Dendritic cell treated with granulocyte-macrophage colony-stimulating factor and Interleukin-4, amounts not matched to agents 40 ng/mL and 50 ng/mL, for 4 days (primary cell): ENCODE results near the gene S100G.

ENCODE experiments used
- H3K27ac Mint-ChIP-seq: one replicate; pipeline ENCODE4 v1.8.0; 2022; ENCODE audit warnings: mild to moderate bottlenecking, mixed read lengths
- H3K27me3 Mint-ChIP-seq: one replicate; pipeline ENCODE4 v1.8.0; 2022; ENCODE audit warnings: mild to moderate bottlenecking, mixed read lengths
- H3K36me3 Mint-ChIP-seq: one replicate; pipeline ENCODE4 v1.8.0; 2022; ENCODE audit warnings: low read depth, mixed read lengths
- H3K4me1 Mint-ChIP-seq: one replicate; pipeline ENCODE4 v1.8.0; 2022; ENCODE audit warnings: low read depth, mixed read lengths
- H3K4me3 Mint-ChIP-seq: one replicate; pipeline ENCODE4 v1.8.0; 2022; ENCODE audit warnings: mild to moderate bottlenecking, moderate library complexity, mixed read lengths
- H3K9me3 Mint-ChIP-seq: one replicate; pipeline ENCODE4 v1.8.0; 2022; ENCODE audit warnings: mixed read lengths
- intact Hi-C: fragments of 100-400 bp; cut with micrococcal nuclease; formaldehyde crosslinking; loops from one replicate; pipeline ENCODE4 v1.15.0; 2022

Gene S100G

GRCh38 chrX:16662402-16662801, 12.4 kb downstream of the S100G start:
- Mint-ChIP-seq H3K9me3 (no peaks in the 10 kb centered on the region), H3K27ac (no peak overlapping the region), H3K4me1 (no peaks in the 10 kb centered on the region), H3K36me3 (peaks cover 48% of the 10 kb centered on the region), H3K27me3 (no peaks in the 10 kb centered on the region), H3K4me3 (no peak overlapping the region)
- intact Hi-C loops, result no loop called here

- no peaks in the 10 kb centered on the region for H3K27me3 Mint-ChIP-seq
- peaks cover 60% of the 10 kb centered on the region for H3K36me3 Mint-ChIP-seq
- no peak overlapping the region for H3K4me3 Mint-ChIP-seq
- H3K4me1 Mint-ChIP-seq, result no peaks in the 10 kb centered on the region
- no peaks in the 10 kb centered on the region for H3K9me3 Mint-ChIP-seq
- intact Hi-C loops, result no loop called here
- no peak overlapping the region for H3K27ac Mint-ChIP-seq
Measured at GRCh38 chrX:16664074-16664473, 14.1 kb downstream of the S100G start.

GRCh38 chrX:16664626-16665025, 14.7 kb downstream of the S100G start:
- intact Hi-C loops, result no loop called here
- peaks cover 61% of the 10 kb centered on the region for H3K36me3 Mint-ChIP-seq

GRCh38 chrX:16665089-16665488, 15.1 kb downstream of the S100G start:
- H3K36me3 Mint-ChIP-seq, result peaks cover 65% of the 10 kb centered on the region
- no peak overlapping the region for H3K27ac Mint-ChIP-seq
- H3K27me3 Mint-ChIP-seq, result no peaks in the 10 kb centered on the region
- H3K4me1 Mint-ChIP-seq, result no peaks in the 10 kb centered on the region
- H3K4me3 Mint-ChIP-seq, result no peak overlapping the region
- no peaks in the 10 kb centered on the region for H3K9me3 Mint-ChIP-seq
- intact Hi-C loops, result no loop called here

More at GRCh38 chrX:16664626-16665025, 14.7 kb downstream of the S100G start:
- H3K27ac Mint-ChIP-seq, result no peak overlapping the region
- no peaks in the 10 kb centered on the region for H3K9me3 Mint-ChIP-seq
- no peaks in the 10 kb centered on the region for H3K4me1 Mint-ChIP-seq
- no peak overlapping the region for H3K4me3 Mint-ChIP-seq
- H3K27me3 Mint-ChIP-seq, result no peaks in the 10 kb centered on the region

GRCh38 chrX:16666541-16666940, 16.6 kb downstream of the S100G start:
- no peaks in the 10 kb centered on the region for H3K4me1 Mint-ChIP-seq
- H3K27ac Mint-ChIP-seq, result no peak overlapping the region
- no peaks in the 10 kb centered on the region for H3K27me3 Mint-ChIP-seq
- no peaks in the 10 kb centered on the region for H3K9me3 Mint-ChIP-seq
- H3K4me3 Mint-ChIP-seq, result no peak overlapping the region
- H3K36me3 Mint-ChIP-seq, result peaks cover 65% of the 10 kb centered on the region
- intact Hi-C loops, result no loop called here

GRCh38 chrX:16671005-16671404, 21.0 kb downstream of the S100G start:
- no peak overlapping the region for H3K27ac Mint-ChIP-seq
- no peak overlapping the region for H3K4me3 Mint-ChIP-seq
- peaks cover 45% of the 10 kb centered on the region for H3K36me3 Mint-ChIP-seq
- no peaks in the 10 kb centered on the region for H3K9me3 Mint-ChIP-seq
- H3K4me1 Mint-ChIP-seq, result no peaks in the 10 kb centered on the region
- intact Hi-C loops, result loop anchor here (2.0 kb wide), 1 partner anchor 234 kb away; no protein-coding TSS in a partner anchor
- H3K27me3 Mint-ChIP-seq, result no peaks in the 10 kb centered on the region

- intact Hi-C loops, result no loop called here
Measured at GRCh38 chrX:16678689-16679088, 28.7 kb downstream of the S100G start.

GRCh38 chrX:16683007-16683664, 33.2 kb downstream of the S100G start:
- intact Hi-C loops, result no loop called here
- Mint-ChIP-seq H3K9me3 (no peaks in the 10 kb centered on the region), H3K27ac (no peak overlapping the region), H3K27me3 (no peaks in the 10 kb centered on the region), H3K4me1 (no peaks in the 10 kb centered on the region), H3K36me3 (peaks cover 60% of the 10 kb centered on the region), H3K4me3 (no peak overlapping the region)

More at GRCh38 chrX:16678689-16679088, 28.7 kb downstream of the S100G start:
- no peaks in the 10 kb centered on the region for H3K9me3 Mint-ChIP-seq
- no peak overlapping the region for H3K4me3 Mint-ChIP-seq
- peaks cover 51% of the 10 kb centered on the region for H3K36me3 Mint-ChIP-seq
- no peak overlapping the region for H3K27ac Mint-ChIP-seq
- H3K4me1 Mint-ChIP-seq, result no peaks in the 10 kb centered on the region
- H3K27me3 Mint-ChIP-seq, result no peaks in the 10 kb centered on the region

- Mint-ChIP-seq H3K27me3 (no peaks in the 10 kb centered on the region), H3K36me3 (peaks cover 66% of the 10 kb centered on the region), H3K4me3 (no peak overlapping the region), H3K4me1 (no peaks in the 10 kb centered on the region), H3K27ac (no peak overlapping the region), H3K9me3 (no peaks in the 10 kb centered on the region)
- intact Hi-C loops, result no loop called here
Measured at GRCh38 chrX:16687514-16687913, 37.6 kb downstream of the S100G start.

GRCh38 chrX:16695079-16695676, 45.2 kb downstream of the S100G start:
- Mint-ChIP-seq H3K27me3 (no peaks in the 10 kb centered on the region), H3K27ac (no peak overlapping the region), H3K9me3 (no peaks in the 10 kb centered on the region), H3K4me1 (no peaks in the 10 kb centered on the region), H3K36me3 (peaks cover 56% of the 10 kb centered on the region), H3K4me3 (no peak overlapping the region)
- intact Hi-C loops, result loop anchor here (10.0 kb wide), 1 partner anchor 1220 kb away; no protein-coding TSS in a partner anchor

GRCh38 chrX:16696956-16697355, 47.0 kb downstream of the S100G start:
- Mint-ChIP-seq H3K4me1 (no peaks in the 10 kb centered on the region), H3K9me3 (no peaks in the 10 kb centered on the region), H3K36me3 (peaks cover 44% of the 10 kb centered on the region), H3K4me3 (no peak overlapping the region), H3K27me3 (no peaks in the 10 kb centered on the region), H3K27ac (no peak overlapping the region)
- intact Hi-C loops, result loop anchor here (10.0 kb wide), 1 partner anchor 1222 kb away; no protein-coding TSS in a partner anchor

- no peaks in the 10 kb centered on the region for H3K4me1 Mint-ChIP-seq
- H3K27ac Mint-ChIP-seq, result no peak overlapping the region
- intact Hi-C loops, result loop anchor here (10.0 kb wide), 1 partner anchor 1225 kb away; no protein-coding TSS in a partner anchor
- no peaks in the 10 kb centered on the region for H3K27me3 Mint-ChIP-seq
- no peaks in the 10 kb centered on the region for H3K9me3 Mint-ChIP-seq
- H3K36me3 Mint-ChIP-seq, result peaks cover 30% of the 10 kb centered on the region
- no peak overlapping the region for H3K4me3 Mint-ChIP-seq
Measured at GRCh38 chrX:16699389-16699788, 49.4 kb downstream of the S100G start.

- Mint-ChIP-seq H3K4me1 (no peaks in the 10 kb centered on the region), H3K36me3 (peaks cover 28% of the 10 kb centered on the region), H3K27me3 (no peaks in the 10 kb centered on the region), H3K27ac (no peak overlapping the region), H3K4me3 (no peak overlapping the region), H3K9me3 (no peaks in the 10 kb centered on the region)
- intact Hi-C loops, result no loop called here
Measured at GRCh38 chrX:16700734-16701133, 50.8 kb downstream of the S100G start.

- Mint-ChIP-seq H3K27ac (no peak overlapping the region), H3K4me1 (no peaks in the 10 kb centered on the region), H3K4me3 (no peak overlapping the region), H3K36me3 (peaks cover 26% of the 10 kb centered on the region), H3K27me3 (no peaks in the 10 kb centered on the region), H3K9me3 (no peaks in the 10 kb centered on the region)
- intact Hi-C loops, result no loop called here
Measured at GRCh38 chrX:16702700-16703599, 53.0 kb downstream of the S100G start.
